GM13977 (cell line): ENCODE measurements around the gene ADAMTS9.

Experiments
- DNase-seq: peaks from one replicate; pipeline ENCODE4 v3.0.0; 2012; ENCODE audit warnings: low spot score
- in situ Hi-C: fragments of 300-500 bp; cut with MboI; formaldehyde crosslinking; loops from one replicate; pipeline ENCODE4 v1.12.0; 2022; ENCODE audit warnings: low sequenced_read_pairs, low pct_unique_long_range_greater_than_20kb, mixed read lengths, inconsistent platforms; ENCODE audit not compliant: unreplicated experiment
- TF ChIP-seq, protein P1 (sequence below): IDR thresholded peaks from 2 replicates; pipeline ENCODE4 v1.5.1; 2012; ENCODE audit warnings: mild to moderate bottlenecking, control low read depth; ENCODE audit not compliant: insufficient read depth; ENCODE audit errors: extremely low read depth, missing control alignments

ADAMTS9 gene

DNA sequence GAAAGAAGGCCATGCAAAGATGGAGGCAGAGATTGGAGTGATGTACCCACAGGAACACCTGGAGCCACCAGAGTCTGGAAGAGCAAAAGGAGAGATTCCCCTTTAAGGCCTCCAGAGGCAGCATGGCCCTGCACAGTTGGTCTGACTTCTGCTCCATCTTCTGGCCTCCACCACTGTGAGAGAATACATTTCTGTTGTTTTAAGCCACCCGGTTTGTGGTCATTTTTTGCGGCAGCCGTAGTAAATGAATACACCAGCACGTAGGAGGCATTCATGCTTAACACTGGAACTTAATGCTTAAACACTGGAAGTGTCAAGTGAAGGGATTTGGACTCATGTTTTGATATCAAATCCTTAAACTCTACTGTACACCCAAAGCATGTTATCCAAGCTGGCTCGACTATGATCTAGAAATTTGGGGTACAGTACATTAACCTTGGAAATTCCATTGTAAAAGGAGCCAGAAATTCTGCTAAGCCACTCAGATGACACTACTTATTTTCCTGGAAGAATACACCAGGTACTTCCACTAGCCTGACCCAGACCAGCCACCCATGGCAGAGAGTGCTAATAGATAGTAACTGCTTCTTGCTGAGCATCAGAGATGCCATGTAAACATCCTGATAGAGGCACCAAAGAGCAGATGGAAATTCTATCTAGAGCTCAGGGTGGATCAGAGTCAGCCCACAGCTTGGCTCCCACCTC lies 190.9 kb downstream of the ADAMTS9 start:
- in situ Hi-C loops, result no loop called here
- TF ChIP-seq, protein P1, sequence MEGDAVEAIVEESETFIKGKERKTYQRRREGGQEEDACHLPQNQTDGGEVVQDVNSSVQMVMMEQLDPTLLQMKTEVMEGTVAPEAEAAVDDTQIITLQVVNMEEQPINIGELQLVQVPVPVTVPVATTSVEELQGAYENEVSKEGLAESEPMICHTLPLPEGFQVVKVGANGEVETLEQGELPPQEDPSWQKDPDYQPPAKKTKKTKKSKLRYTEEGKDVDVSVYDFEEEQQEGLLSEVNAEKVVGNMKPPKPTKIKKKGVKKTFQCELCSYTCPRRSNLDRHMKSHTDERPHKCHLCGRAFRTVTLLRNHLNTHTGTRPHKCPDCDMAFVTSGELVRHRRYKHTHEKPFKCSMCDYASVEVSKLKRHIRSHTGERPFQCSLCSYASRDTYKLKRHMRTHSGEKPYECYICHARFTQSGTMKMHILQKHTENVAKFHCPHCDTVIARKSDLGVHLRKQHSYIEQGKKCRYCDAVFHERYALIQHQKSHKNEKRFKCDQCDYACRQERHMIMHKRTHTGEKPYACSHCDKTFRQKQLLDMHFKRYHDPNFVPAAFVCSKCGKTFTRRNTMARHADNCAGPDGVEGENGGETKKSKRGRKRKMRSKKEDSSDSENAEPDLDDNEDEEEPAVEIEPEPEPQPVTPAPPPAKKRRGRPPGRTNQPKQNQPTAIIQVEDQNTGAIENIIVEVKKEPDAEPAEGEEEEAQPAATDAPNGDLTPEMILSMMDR, result no peak
- no peak for DNase-seq

DNA sequence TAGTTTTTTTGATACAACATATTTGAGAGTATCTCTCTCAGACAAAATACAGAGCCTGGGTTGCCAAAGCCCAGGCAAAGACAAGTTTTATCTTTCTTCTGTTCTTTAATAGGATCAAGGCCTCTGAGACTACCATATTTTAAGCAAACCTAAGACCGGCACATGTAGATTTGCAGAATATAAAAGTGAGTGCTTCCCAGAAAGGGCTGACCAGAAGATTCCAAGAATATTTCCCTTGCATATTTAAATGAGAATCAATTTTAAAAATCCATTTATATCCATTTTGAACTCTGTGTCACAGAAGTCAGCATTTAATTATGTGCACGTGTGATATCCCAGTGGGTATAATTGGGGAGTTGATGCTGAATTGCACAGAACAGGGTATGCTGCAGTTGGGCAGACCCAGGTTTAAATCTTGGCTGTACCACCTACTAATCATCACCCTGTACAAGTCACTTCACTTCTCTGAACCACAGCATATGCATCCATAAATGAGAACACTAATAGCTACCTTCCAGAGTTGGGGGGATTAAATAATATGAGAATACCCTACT lies 191.9 kb downstream of the ADAMTS9 start:
- in situ Hi-C loops, result no loop called here
- TF ChIP-seq, protein P1, result no peak
- DNase-seq, result no peak

DNA sequence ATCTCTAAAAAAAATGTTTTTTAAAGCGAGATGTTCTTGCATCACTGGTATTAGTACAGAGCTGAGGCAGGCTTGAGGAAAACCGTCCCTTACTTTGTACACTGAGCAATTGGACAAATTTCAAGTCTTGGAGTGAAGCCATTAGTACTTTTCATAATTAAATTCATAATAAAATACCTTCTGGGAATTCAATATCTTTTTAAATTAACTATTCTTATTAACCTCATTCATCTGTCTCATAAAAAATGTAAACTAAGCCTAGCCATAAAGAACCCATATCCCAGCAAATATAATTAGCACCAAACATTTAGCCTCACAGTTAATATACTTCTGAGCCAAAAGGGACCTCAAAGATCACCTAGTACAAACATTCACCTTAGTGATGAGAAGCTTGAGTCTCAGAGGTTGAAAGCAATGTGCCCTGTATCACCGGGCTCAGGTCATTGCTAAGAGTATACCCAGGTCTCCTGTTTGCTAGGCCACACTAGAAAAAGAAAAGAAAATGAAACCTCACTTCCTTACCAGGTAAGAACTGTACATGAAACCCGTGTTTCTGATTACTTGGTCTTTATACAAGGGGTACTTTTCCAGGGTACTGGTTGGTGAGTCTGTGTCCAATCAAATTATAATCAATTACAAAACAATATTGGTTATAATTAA lies 192.5 kb downstream of the ADAMTS9 start:
- TF ChIP-seq, protein P1, result no peak

DNA sequence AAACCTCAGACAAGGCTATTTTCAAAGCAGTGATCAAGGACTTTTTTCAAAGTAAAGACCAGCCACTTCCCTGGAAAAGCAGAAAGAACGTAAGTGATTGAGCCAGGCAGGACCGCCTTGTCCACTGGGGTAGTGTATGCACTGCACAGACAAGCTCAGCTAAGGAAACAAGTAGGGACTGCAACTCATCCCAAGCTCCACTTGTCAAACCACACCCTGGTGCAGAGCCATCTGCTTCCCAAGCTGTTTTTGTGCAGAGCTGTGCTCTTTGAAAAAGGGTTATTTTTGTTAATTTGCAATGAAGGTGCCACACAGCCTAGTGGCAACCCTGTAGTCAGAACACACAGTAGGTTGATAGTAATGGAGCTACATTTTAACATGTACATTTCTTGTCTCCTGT lies 193.3 kb downstream of the ADAMTS9 start:
- TF ChIP-seq, protein P1, result no peak
- DNase-seq, result no peak
- in situ Hi-C loops, result no loop called here

More for the DNA sequence above, 192.5 kb downstream of the ADAMTS9 start:
- no peak for DNase-seq
- in situ Hi-C loops, result no loop called here

DNA sequence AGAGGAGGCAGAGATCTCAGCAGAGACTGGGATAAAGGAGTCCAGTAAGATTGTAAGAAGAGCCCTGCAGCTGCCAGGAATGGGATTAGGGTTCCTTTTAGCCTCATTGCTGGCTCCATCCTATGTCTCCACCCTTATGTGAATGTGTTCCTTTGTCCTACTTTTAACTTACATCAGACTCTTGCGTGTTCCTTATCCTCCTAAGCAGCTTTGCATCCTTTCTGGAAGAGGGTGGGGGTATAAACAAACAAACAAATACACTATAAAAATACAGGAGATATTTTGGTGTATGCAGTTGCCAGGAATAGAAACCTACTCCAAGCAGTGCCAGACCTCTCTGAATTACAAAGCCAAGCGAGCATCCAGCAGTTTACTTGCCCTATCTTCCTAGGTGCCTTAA lies 194.7 kb downstream of the ADAMTS9 start:
- DNase-seq, result no peak

DNA sequence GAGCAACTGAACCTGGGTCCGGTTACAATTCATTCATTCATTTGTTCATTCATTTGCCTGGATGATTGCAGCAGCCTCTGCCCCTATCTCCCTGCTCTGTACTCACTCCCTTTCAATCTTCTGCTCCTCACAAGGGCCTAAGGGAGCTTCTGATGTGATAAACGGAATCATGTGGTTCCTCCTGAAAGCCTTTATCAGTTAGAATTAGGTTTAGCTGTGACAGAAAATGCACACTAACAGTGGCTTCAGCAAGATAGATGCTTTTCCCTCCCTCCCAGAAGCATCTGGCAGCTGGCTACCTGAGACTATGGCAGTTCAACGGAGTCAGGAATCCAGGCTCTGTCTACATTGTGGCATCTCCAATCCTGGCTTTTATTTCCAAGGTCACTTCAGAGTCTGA lies 196.0 kb downstream of the ADAMTS9 start:
- TF ChIP-seq, protein P1, result no peak
- DNase-seq, result no peak
- in situ Hi-C loops, result no loop called here

More for the DNA sequence above, 194.7 kb downstream of the ADAMTS9 start:
- in situ Hi-C loops, result no loop called here
- TF ChIP-seq, protein P1, result no peak
